ENCODE data around the gene ADGRG4.
"Not testable (repeated sequence)": the region's sequence is repeated elsewhere in the genome, so short reads cannot be mapped to it uniquely, and the experiment has no call there.

ADGRG4 gene

DNA sequence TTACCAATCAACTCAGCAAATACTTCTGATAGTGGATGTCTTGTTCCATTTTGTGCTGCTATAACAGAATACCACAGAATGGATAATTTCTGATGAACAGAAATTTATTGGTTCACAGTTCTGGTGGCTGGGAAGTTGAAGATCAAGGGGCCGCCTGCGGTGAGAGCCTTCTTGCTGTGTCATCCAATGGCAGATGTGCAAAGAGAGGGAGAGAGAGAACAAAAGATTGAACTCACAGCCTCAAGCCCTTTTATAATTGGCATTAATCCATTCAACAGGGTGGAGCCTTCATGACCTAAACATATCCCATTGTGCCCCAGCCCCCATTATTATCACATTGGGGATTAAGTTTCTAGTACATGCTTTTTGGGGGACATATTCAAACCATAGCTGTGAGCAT is 86.1 kb downstream of the ADGRG4 start:
- DNase-seq: no peak

DNA sequence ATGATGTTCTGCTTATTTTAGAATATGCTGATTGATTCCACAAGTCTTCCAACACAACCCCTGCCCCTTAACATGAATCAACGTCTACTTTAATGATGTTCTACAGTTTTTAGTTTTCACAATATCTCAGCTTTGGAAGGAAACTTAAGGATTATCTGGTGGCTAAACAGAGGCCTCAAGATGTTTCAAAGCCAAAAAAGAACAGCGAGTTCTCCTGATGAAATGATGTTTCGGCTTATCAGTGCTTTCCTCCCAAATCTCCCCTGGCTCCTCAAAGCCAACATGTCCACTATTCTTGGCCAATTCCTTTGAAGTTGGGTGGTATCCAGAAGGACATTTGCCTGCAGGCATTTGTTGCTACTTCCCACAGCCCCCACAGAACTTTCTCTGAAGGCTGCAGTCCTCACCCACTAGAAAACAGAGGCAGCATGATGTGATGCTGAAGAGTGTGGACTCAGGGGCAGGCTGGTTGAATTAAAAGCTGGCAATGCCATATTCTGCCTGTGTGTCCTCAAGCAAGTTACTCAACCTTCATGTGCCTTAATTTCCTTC is 87.3 kb downstream of the ADGRG4 start:
- no peak for DNase-seq

- DNase-seq: no peak
Measured at GRCh38 chrX:136390921-136391320, 90.2 kb downstream of the ADGRG4 start.

DNA sequence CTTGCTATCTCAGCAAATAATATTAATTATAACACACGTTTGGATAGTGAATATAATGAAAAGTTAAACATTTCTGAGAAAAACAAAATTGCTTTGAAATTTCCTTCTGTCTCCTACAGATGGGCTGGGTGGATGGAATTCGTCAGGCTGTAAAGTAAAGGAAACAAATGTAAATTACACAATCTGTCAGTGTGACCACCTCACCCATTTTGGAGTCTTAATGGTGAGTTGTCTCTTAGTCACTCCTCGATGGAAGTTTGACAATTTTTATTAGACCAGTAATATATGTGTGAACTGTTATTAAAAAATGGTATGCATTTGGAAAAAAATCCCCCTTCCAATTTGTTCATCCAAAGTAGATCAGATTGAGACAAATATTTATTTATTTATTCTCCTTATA is 94.5 kb downstream of the ADGRG4 start:
- DNase-seq: no peak

- DNase-seq: no peak
Measured at GRCh38 chrX:136397001-136397400, 96.2 kb downstream of the ADGRG4 start.

GRCh38 chrX:136405126-136405525 is 104.4 kb downstream of the ADGRG4 start:
- no peak for DNase-seq

DNA sequence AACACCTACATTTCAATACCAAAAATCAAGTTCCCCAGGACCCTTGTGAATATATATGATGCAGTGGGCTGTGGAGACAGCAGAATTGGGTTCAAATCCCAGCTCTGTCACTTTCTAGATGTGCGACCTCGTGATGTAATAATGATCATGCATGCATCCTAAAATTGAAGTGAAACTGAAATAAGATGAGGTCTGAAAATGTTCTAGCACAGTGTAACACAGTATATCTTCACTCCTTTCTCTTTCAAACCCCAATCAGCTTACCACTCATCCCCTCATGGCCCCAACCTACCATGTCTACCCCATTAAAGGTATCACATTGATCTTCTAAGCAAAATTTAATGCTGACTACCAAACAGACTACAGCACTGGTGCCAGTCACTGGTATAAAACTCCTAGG is 117.0 kb downstream of the ADGRG4 start:
- no peak for DNase-seq

DNA sequence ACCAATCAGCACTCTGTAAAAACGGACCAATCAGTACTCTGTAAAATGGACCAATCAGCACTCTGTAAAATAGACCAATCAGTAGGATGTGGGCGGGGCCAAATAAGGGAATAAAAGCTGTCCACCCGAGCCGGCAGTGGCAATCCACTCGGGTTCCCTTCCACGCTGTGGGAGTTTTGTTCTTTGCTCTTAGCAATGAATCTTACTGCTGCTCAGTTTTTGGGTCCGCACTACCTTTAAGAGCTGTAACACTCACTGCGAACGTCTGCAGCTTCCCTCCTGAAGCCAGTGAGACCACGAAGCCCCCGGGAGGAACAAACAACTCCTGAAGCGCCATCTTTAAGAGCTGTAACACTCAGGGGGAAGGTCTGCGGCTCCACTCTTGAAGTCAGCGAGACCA is 120.6 kb downstream of the ADGRG4 start:
- no peak for DNase-seq

GRCh38 chrX:136423724-136424123 is 123.0 kb downstream of the ADGRG4 start:
- no peak for DNase-seq

GRCh38 chrX:136425996-136426395 is 125.2 kb downstream of the ADGRG4 start:
- DNase-seq: no peak

- no peak for DNase-seq
Measured at GRCh38 chrX:136431625-136432024, 130.9 kb downstream of the ADGRG4 start.

GRCh38 chrX:136437774-136438173 is 137.0 kb downstream of the ADGRG4 start:
- no peak for DNase-seq

GRCh38 chrX:136438192-136438591 is 137.4 kb downstream of the ADGRG4 start:
- DNase-seq: no peak

- DNase-seq: not testable (repeated sequence)
Measured at GRCh38 chrX:136445674-136446073, 144.9 kb downstream of the ADGRG4 start.

DNA sequence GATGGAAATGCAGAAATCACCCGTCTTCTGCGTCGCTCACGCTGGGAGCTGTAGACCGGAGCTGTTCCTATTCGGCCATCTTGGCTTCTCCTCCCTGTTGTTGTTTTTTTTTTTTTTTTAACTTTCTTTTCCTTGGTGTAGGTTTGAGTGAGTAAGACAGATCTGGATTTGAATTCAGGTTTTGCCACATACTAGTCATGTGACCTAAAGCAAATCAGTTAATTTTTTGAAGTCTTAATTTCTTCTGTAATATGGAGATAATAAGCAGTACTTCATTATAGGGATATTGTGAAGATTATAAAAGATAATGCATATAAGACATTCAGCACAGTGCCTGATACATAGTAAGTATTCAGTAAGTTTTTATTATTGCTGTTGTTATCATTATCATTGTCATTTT is 145.4 kb downstream of the ADGRG4 start:
- no peak for DNase-seq

DNA sequence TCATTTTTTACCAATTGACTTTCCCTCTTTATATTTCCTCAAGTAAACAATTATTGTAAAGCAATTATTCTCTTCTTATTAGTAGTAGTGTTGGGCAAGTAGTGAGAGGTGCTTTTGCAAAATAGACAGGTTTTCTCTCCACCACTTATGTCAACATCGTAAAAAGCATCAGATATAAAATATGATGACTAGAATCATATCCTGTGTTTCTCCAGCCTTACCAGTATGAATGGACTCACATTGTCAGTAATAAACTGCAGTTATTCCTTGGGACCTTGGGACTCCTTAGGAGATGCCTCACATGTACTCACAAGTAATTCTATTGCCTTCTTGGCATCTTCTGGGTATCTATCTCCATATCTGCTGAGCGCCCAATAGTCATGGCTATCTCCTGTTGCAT is 146.5 kb downstream of the ADGRG4 start:
- no peak for DNase-seq

DNA sequence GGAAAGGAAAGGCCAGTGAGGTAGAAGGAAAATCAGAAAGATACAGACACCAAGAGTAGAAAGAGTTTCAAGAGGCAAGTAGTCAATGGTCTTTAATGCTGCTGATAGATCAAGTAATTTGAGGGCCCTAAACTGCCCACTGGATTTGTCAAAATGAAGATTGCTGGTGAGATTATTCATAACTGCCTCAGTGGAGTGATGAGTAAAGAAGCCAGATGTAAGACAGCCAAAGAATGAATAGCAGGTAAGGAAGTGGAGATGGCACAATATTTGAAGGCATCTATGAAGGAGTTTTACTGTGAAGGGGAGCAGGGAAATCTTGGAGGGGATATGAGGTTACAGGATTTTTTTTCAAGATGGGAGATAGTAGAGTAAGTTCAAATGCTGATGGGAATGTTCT is 147.2 kb downstream of the ADGRG4 start:
- DNase-seq: no peak

GRCh38 chrX:136450050-136450830 is 149.5 kb downstream of the ADGRG4 start:
- no peak for DNase-seq

DNA sequence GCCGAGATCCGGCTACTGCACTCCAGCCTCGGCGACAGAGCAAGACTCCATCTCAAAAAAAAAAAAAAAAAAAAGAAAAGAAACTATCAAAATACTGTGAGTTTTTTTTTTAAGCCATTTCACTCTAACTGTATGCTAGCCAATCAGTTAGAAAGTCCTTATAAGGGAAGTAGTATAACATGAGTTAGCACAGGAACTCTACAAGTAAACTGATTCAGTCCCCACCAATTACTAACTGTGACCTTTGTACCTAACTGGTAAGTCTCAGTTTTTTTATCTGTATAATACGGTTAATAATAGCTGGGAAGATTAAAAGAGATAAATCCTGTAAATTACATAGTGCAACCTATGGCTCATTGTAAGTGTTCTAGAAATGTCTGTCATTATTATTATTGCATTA is 151.9 kb downstream of the ADGRG4 start:
- no peak for DNase-seq

DNA sequence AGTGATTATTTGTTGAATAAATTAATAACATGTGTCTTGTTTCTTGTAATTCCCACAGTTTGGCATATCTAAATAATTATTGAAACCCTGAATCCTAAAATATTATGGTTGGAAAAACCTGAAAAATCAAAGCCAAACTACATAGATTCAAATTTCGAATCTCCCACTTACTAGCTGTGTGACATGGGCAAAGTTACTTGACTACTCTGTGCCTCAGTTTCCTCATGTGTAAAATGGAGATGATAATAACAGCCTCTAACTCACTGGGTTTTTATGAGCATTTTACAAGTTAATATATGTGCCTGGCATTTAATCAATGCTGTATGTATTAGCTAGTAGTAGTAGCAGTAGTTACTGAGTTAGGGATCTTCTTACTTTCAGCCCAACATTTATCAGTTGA is 152.4 kb downstream of the ADGRG4 start:
- no peak for DNase-seq

GRCh38 chrX:136453771-136454170 is 153.0 kb downstream of the ADGRG4 start:
- no peak for DNase-seq

GRCh38 chrX:136456133-136456532 is 155.4 kb downstream of the ADGRG4 start:
- no peak for DNase-seq

- no peak for DNase-seq
Measured at GRCh38 chrX:136457303-136457917, 156.6 kb downstream of the ADGRG4 start.

DNA sequence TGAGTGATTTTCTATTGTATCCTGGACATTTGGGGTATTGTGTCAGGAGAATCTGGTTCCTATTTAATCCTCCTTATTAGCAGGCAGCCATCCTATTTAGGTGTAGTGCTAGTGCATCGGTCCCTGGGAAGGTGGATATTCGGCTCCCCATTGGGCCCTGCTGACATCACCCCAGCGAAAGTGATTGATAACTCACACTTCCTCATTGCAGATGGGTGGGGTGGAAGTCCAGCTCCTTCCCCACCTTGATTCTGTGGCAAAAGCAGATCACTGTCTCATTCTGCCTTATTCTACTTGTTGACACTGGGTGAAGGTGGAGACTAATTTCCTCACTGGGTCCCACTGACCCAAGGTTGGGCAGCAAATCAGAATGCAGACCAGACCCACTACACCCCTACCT is 163.8 kb downstream of the ADGRG4 start:
- no peak for DNase-seq

Data from stimulated activated CD4-positive, alpha-beta T cell treated with anti-CD3 and anti-CD28 coated beads, Interleukin-2, amount 100 ng/mL, for 24 hours (primary cell).